ENCODE data around the gene TNRC18.

GRCh38 chr7:5276611-5277010 is 147.0 kb downstream of the TNRC18 start:
- TF ChIP-seq ZFP3 (tag by site-specific recombination; IDR thresholded peaks at IDR 0.05; ENCODE audit: low read depth) (no peak), OSR2 (tag by site-specific recombination; IDR thresholded peaks at IDR 0.05) (no peak), CTCF (tag by site-specific recombination; IDR thresholded peaks at IDR 0.05) (no peak), KLF17 (tag by site-specific recombination; IDR thresholded peaks at IDR 0.05) (no peak), ZNF350 (tag by site-specific recombination; IDR thresholded peaks at IDR 0.05) (no peak), ZBTB20 (tag by site-specific recombination; IDR thresholded peaks at IDR 0.05) (no peak), ZFHX2 (tag by site-specific recombination; conservative IDR thresholded peaks at IDR 0.05) (no peak), ZNF280C (tag by site-specific recombination; IDR thresholded peaks at IDR 0.05) (no peak), SALL2 (tag by site-specific recombination; IDR thresholded peaks at IDR 0.05; ENCODE audit: borderline replicate concordance) (no peak), REST (tag by site-specific recombination; IDR thresholded peaks at IDR 0.05) (no peak), ZBTB17 (tag by site-specific recombination; IDR thresholded peaks at IDR 0.05) (no peak)

Measured in HEK293 (cell line).